K562 (cell line): Measurements from ENCODE around the gene DET1. TPM values are rescaled to one million over a fixed set of nuclear protein-coding genes. Genes with fewer than 3 reads are reported as not detected.

Experiments used
- ATAC-seq: fragments of 200-7000 bp; cut with Tn5 transposase; 3 replicates; pipeline ENCODE4 v1.9.1; 2020; ENCODE audit warnings: moderate library complexity
- BruUV-seq: library from RNA; stranded (reverse); fragments of 400-500 nt; replicated peaks from 2 replicates; lab custom pipeline; 2021; lab: Mats Ljungman, UMichigan
- CTCF ChIA-PET: fragments of 300-600 bp; formaldehyde crosslinking; extraction: SDS; loops from one replicate; lab custom pipeline; 2021; ENCODE audit warnings: low intra/inter-chr PET ratio; lab: Yijun Ruan, JAX
- POLR2A ChIA-PET: fragments of 300-600, 350-650 bp; sonication (Branson Sonifier 250); formaldehyde crosslinking; extraction: SDS; loops from one replicate; lab custom pipeline; 2021; ENCODE audit warnings: antibody characterized with exemption, inconsistent platforms; lab: Yijun Ruan, JAX
- DNase-seq, 4 experiments: peaks; one replicate each; pipeline versions ENCODE4 v3.0.0 to v3.0.0-alpha.2; 2011 to 2018; ENCODE audit warnings: low spot score in 3 of 4, mixed read lengths in 3 of 4; ENCODE audit errors: extremely low read depth in 1 of 4
- FAIRE-seq: peaks from 2 replicates; lab custom pipeline; 2011; peaks lifted over from hg19 to GRCh38; lab: Jason Lieb, UNC
- H2AFZ ChIP-seq: 2 replicates; pipeline ENCODE4 v1.6.0; 2011; ENCODE audit warnings: low read depth, low read length, control low read depth, inconsistent platforms
- H3K27ac ChIP-seq: fragments of 200-600 bp; 3 replicates; pipeline ENCODE4 v1.8.0; 2011; ENCODE audit warnings: low read depth, mild to moderate bottlenecking, control low read depth, inconsistent platforms, low read length, moderate library complexity, mixed read lengths; ENCODE audit errors: extremely low read depth
- H3K27me3 ChIP-seq, 2 experiments: fragments of 300-600 bp in 1 of 2; 2 replicates in 1 of 2; 3 replicates in 1 of 2; pipeline versions ENCODE4 v1.6.0 to v1.8.0; 2011; ENCODE audit warnings: inconsistent platforms in 2 of 2, low read length in 2 of 2, mild to moderate bottlenecking in 1 of 2, mixed read lengths in 1 of 2, moderate library complexity in 1 of 2; ENCODE audit not compliant: control insufficient read depth in 2 of 2, insufficient read depth in 2 of 2
- H3K36me3 ChIP-seq: fragments of 300-600 bp; 3 replicates; pipeline ENCODE4 v1.8.0; 2011; ENCODE audit warnings: mild to moderate bottlenecking, low read length, inconsistent platforms; ENCODE audit not compliant: control insufficient read depth, insufficient read depth
- H3K4me1 ChIP-seq, 2 experiments: fragments of 200-600 bp in 1 of 2; replicated peaks in 1 of 2; 2 replicates in 1 of 2; 3 replicates in 1 of 2; pipeline versions ENCODE4 v1.5.1 to v1.8.0; 2011; ENCODE audit warnings: inconsistent platforms in 2 of 2, low read length in 2 of 2, mild to moderate bottlenecking in 1 of 2, mixed read lengths in 1 of 2, moderate library complexity in 1 of 2; ENCODE audit not compliant: control insufficient read depth in 2 of 2, insufficient read depth in 2 of 2
- H3K4me2 ChIP-seq: 2 replicates; pipeline ENCODE4 v1.6.1; 2011; ENCODE audit warnings: low read length, control low read depth, inconsistent platforms, mixed read lengths; ENCODE audit not compliant: insufficient read depth
- H3K4me3 ChIP-seq: fragments of 200-600 bp; sonication (generic), shearing (Covaris generic); 2 replicates; pipeline ENCODE4 v1.5.1; 2016; ENCODE audit warnings: control low read depth, inconsistent platforms
- H3K79me2 ChIP-seq: fragments of 200-600 bp; 3 replicates; pipeline ENCODE4 v1.8.0; 2011; ENCODE audit warnings: low read length, inconsistent platforms; ENCODE audit not compliant: control insufficient read depth, insufficient read depth
- H3K9ac ChIP-seq, 2 experiments: 2 replicates each; pipeline versions ENCODE4 v1.6.0 to v1.6.1; 2011; ENCODE audit warnings: low read depth in 2 of 2, low read length in 2 of 2, control low read depth in 1 of 2, inconsistent platforms in 1 of 2, mild to moderate bottlenecking in 1 of 2, mixed read lengths in 1 of 2; ENCODE audit not compliant: insufficient read depth in 1 of 2
- H3K9me1 ChIP-seq: one replicate; pipeline ENCODE4 v1.6.0; 2011; ENCODE audit warnings: inconsistent platforms, mild to moderate bottlenecking, low read length, moderate library complexity; ENCODE audit not compliant: control insufficient read depth, insufficient read depth
- H3K9me3 ChIP-seq: replicated peaks from 2 replicates; pipeline ENCODE4 v1.5.1; 2011; ENCODE audit warnings: low read depth, low read length, inconsistent platforms; ENCODE audit not compliant: control insufficient read depth, insufficient read depth
- H4K20me1 ChIP-seq: replicated peaks from 2 replicates; pipeline ENCODE4 v1.6.1; 2011; ENCODE audit warnings: low read length, inconsistent platforms, mixed read lengths; ENCODE audit not compliant: control insufficient read depth, insufficient read depth
- CEBPG ChIP-seq, 3 experiments: fragments of 200-800 bp in 1 of 3; sonication (Bioruptor generic) in 1 of 3; sonication (generic) in 1 of 3; formaldehyde crosslinking in 1 of 3; IDR thresholded peaks in 2 of 3; conservative IDR thresholded peaks in 1 of 3; 2 replicates each; pipeline versions ENCODE4 v1.6.1 to v1.8.0; 2016 to 2022; ENCODE audit warnings: missing compliant biosample characterization in 2 of 3, missing genetic modification characterization in 2 of 3, mild to moderate bottlenecking in 1 of 3, missing genetic modification reagents in 1 of 3
- HDAC1 ChIP-seq, 2 experiments: fragments of 450-650 bp; IDR thresholded peaks; 2 replicates each; pipeline ENCODE4 v1.6.1; 2016 to 2017; ENCODE audit warnings: inconsistent platforms in 1 of 2, mild to moderate bottlenecking in 1 of 2, moderate library complexity in 1 of 2
- HSF4 ChIP-seq: fragments of 250-450 bp; sonication (Bioruptor Pico); IDR thresholded peaks from 2 replicates; pipeline ENCODE4 v2.1.2; 2022; ENCODE audit warnings: mild to moderate bottlenecking, moderate library complexity, borderline replicate concordance
- PTTG1 ChIP-seq: fragments of 450-650 bp; IDR thresholded peaks from 2 replicates; pipeline ENCODE4 v1.6.1; 2016; ENCODE audit warnings: low read depth, mild to moderate bottlenecking, missing genetic modification characterization, missing compliant biosample characterization
- TEAD4 ChIP-seq, 2 experiments: sonication (generic) in 1 of 2; formaldehyde crosslinking in 1 of 2; IDR thresholded peaks; 2 replicates each; pipeline versions ENCODE4 v1.6.1 to v1.8.0; 2012 to 2022; ENCODE audit warnings: borderline replicate concordance in 1 of 2, inconsistent platforms in 1 of 2, low read length in 1 of 2, mild to moderate bottlenecking in 1 of 2, missing genetic modification reagents in 1 of 2
- ZBTB12 ChIP-seq: fragments of 250-450 bp; sonication (Bioruptor Pico); IDR thresholded peaks from 2 replicates; pipeline ENCODE4 v1.4.0; 2020
- ZKSCAN3 ChIP-seq: fragments of 250-450 bp; sonication (Bioruptor Pico); IDR thresholded peaks from 2 replicates; pipeline ENCODE4 v1.4.0; 2020
- ZNF395 ChIP-seq: fragments of 200-800 bp; sonication (Bioruptor generic); IDR thresholded peaks from 2 replicates; pipeline ENCODE4 v1.6.1; 2017; ENCODE audit warnings: missing genetic modification characterization, missing compliant biosample characterization
- ZNF408 ChIP-seq: fragments of 250-450 bp; sonication (Bioruptor Pico); IDR thresholded peaks from 2 replicates; pipeline ENCODE4 v1.4.0; 2020; ENCODE audit warnings: low read depth, mild to moderate bottlenecking, moderate library complexity
- ZNF583 ChIP-seq: fragments of 250-450 bp; sonication (Bioruptor Pico); IDR thresholded peaks from 2 replicates; pipeline ENCODE4 v1.4.0; 2020
- ZNF76 ChIP-seq: fragments of 250-450 bp; sonication (Bioruptor Pico); IDR thresholded peaks from 2 replicates; pipeline ENCODE4 v1.4.0; 2020; ENCODE audit warnings: mild to moderate bottlenecking, moderate library complexity, borderline replicate concordance
- WGBS: fragments of 100-300 bp; shearing (Covaris generic); methylation state at CpG from one replicate; pipeline ENCODE4 v1.1.6; 2016; ENCODE audit warnings: low coverage, mixed read lengths; ENCODE audit not compliant: insufficient coverage; ENCODE audit errors: missing lambda C conversion rate; 5-methylcytosine and 5-hydroxymethylcytosine counted together
- in situ Hi-C: fragments of 300-500 bp; cut with MboI; formaldehyde crosslinking; loops from 4 replicates; pipeline ENCODE4 v1.15.0; 2018; ENCODE audit warnings: inconsistent platforms, mixed read lengths
- intact Hi-C: fragments of 100-400 bp; cut with micrococcal nuclease; formaldehyde crosslinking; loops from 2 replicates; pipeline ENCODE4 v1.14.2; 2022
- polyA plus RNA-seq, 8 experiments: library from polyadenylated mRNA; depleted of rRNA in 4 of 8; stranded (reverse) in 5 of 8; unstranded in 3 of 8; fragments of >200 nt; fragmentation: Nextera tagmentation in 2 of 8; fragmentation: Illumina TruSeq in 1 of 8; extraction: Ambion mirVana in 2 of 8; extraction: Trizol in 1 of 8; gene quantifications; 2 replicates each; pipeline versions ENCODE4 v1.2.1 to v1.2.3, GENCODE V29; 2011 to 2014; ENCODE audit warnings: inconsistent platforms in 1 of 8, missing spikeins in 1 of 8
- total RNA-seq, 7 experiments: library from RNA; depleted of rRNA in 6 of 7; stranded (reverse); fragments of >200 nt in 6 of 7; fragmentation: Illumina TruSeq in 2 of 7; extraction: Trizol in 2 of 7; gene quantifications; 2 replicates each; pipeline versions ENCODE4 v1.2.1 to v1.2.3, GENCODE V29; 2011 to 2021; ENCODE audit warnings: low replicate concordance in 1 of 7

DET1 gene
- total and polyA plus RNA-seq, 9 of the 15 experiments (the other 6 are each of a cell fraction or from before 2014, with no cell fraction given): 4.2 to 8.1 (median 6.0) TPM

GRCh38 chr15:88538972-88539371, 7.5 kb downstream of the DET1 start:
- peaks cover 28% of the 10 kb centered on the region; the same call in 2 of the 3 replicates for H3K79me2 ChIP-seq
- 93% methylated on average over 7 of the region's 9 CpGs for WGBS
- no peaks in the 10 kb centered on the region for H3K9me1 ChIP-seq
- H3K9ac ChIP-seq: no peak overlapping the region
- peaks cover 10% of the 10 kb centered on the region for H3K9me3 ChIP-seq
- H3K27ac ChIP-seq: no peak overlapping the region
- ChIA-PET POLR2A (no interaction called here), CTCF (no interaction called here)
- no peaks in the 10 kb centered on the region for H4K20me1 ChIP-seq
- H3K4me3 ChIP-seq: no peak overlapping the region
- no peaks in the 10 kb centered on the region for H3K27me3 ChIP-seq
- ATAC-seq: no peak
- H3K36me3 ChIP-seq: no peaks in the 10 kb centered on the region
- H2AFZ ChIP-seq: no peak overlapping the region
- no peak overlapping the region for H3K4me2 ChIP-seq
- BruUV-seq: no TSS peak
- no peak for FAIRE-seq
- intact Hi-C loops: no loop called here
- in situ Hi-C loops: no loop called here
- H3K4me1 ChIP-seq: peaks cover 20 to 49% of the 10 kb centered on the region in 2 experiments
- peak in 1 of 4 experiments; percentile 6 for DNase-seq
- no peak for TF ChIP-seq CEBPG (CRISPR knock-in tag; IDR thresholded peaks at IDR 0.05)
- TF ChIP-seq CEBPG (tag; conservative IDR thresholded peaks at IDR 0.05 in 1 of 2, IDR thresholded peaks at IDR 0.05 in 1 of 2): no peak
- TF ChIP-seq HDAC1 (IDR thresholded peaks at IDR 0.05): no peak

GRCh38 chr15:88537591-88538317, 8.7 kb downstream of the DET1 start:
- ChIA-PET CTCF (no interaction called here), POLR2A (no interaction called here)
- FAIRE-seq (no peak), DNase-seq (peak in 1 of 4 experiments; percentile 21), ATAC-seq (no peak; the same call in 2 of the 3 replicates)
- Histone ChIP-seq H3K9ac (peak overlapping the region in 1 of 2 experiments; percentile 61; a peak in 2 of 4 replicates), H4K20me1 (no peaks in the 10 kb centered on the region), H2AFZ (peak overlapping the region; percentile 60), H3K9me1 (no peaks in the 10 kb centered on the region), H3K9me3 (peaks cover 10% of the 10 kb centered on the region), H3K4me1 (peaks cover 14 to 38% of the 10 kb centered on the region in 2 experiments), H3K79me2 (peaks cover 19% of the 10 kb centered on the region; the same call in 2 of the 3 replicates), H3K4me2 (no peak overlapping the region), H3K27me3 (no peaks in the 10 kb centered on the region), H3K4me3 (no peak overlapping the region), H3K27ac (peak overlapping the region; percentile 75), H3K36me3 (no peaks in the 10 kb centered on the region)
- intact Hi-C loops (no loop called here), in situ Hi-C loops (no loop called here)
- WGBS: 74% methylated on average over 7 of the region's 7 CpGs
- no TSS peak for BruUV-seq
- TF ChIP-seq ZNF583 (peak; percentile 93), ZBTB12 (peak; percentile 58; the same call in 1 of the 2 replicates), PTTG1 (tag) (peak; percentile 88), ZKSCAN3 (0 out of 2 replicates have a peak, but pooled peaks have one; percentile 70), ZNF395 (CRISPR knock-in tag) (0 out of 2 replicates have a peak, but pooled peaks have one; percentile 22), TEAD4 (IDR thresholded peaks at IDR 0.05; ENCODE audit: low read length) (no peak), TEAD4 (CRISPR knock-in tag; IDR thresholded peaks at IDR 0.05; ENCODE audit: borderline replicate concordance) (no peak), ZNF76 (peak; percentile 88; the same call in 1 of the 2 replicates), ZNF408 (CRISPR knock-in tag) (no peak), HSF4 (peak; percentile 81; the same call in 1 of the 2 replicates)
